ENCODE data around the gene HNRNPAB. TPM values are rescaled to one million over a fixed set of nuclear protein-coding genes. Genes with fewer than 3 reads are reported as not detected.

The HNRNPAB gene
- total RNA-seq, 2 donors from 2014 or later, result 66.3 to 124 TPM

GRCh38 chr5:178240766-178241165, 36.4 kb downstream of the HNRNPAB start:
- Histone ChIP-seq H3K9me3 (no peaks in the 10 kb centered on the region), H3K4me1 (ENCODE audit: control insufficient read depth in 1 of 2, low read depth in 2 of 2) (peaks cover 3 to 9% of the 10 kb centered on the region in 2 donors), H3K36me3 (no peaks in the 10 kb centered on the region), H3K4me3 (no peak overlapping the region), H3K27ac (no peak overlapping the region), H3K27me3 (replicated peaks; ENCODE audit: insufficient read depth) (no peaks in the 10 kb centered on the region)
- ATAC-seq (ENCODE audit: insufficient number of reproducible peaks, low FRiP score, low read depth) (no peak), DNase-seq (ENCODE audit: low spot score) (no peak)
- TF ChIP-seq, protein P1, sequence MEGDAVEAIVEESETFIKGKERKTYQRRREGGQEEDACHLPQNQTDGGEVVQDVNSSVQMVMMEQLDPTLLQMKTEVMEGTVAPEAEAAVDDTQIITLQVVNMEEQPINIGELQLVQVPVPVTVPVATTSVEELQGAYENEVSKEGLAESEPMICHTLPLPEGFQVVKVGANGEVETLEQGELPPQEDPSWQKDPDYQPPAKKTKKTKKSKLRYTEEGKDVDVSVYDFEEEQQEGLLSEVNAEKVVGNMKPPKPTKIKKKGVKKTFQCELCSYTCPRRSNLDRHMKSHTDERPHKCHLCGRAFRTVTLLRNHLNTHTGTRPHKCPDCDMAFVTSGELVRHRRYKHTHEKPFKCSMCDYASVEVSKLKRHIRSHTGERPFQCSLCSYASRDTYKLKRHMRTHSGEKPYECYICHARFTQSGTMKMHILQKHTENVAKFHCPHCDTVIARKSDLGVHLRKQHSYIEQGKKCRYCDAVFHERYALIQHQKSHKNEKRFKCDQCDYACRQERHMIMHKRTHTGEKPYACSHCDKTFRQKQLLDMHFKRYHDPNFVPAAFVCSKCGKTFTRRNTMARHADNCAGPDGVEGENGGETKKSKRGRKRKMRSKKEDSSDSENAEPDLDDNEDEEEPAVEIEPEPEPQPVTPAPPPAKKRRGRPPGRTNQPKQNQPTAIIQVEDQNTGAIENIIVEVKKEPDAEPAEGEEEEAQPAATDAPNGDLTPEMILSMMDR (IDR thresholded peaks at IDR 0.05), result no peak

DNA sequence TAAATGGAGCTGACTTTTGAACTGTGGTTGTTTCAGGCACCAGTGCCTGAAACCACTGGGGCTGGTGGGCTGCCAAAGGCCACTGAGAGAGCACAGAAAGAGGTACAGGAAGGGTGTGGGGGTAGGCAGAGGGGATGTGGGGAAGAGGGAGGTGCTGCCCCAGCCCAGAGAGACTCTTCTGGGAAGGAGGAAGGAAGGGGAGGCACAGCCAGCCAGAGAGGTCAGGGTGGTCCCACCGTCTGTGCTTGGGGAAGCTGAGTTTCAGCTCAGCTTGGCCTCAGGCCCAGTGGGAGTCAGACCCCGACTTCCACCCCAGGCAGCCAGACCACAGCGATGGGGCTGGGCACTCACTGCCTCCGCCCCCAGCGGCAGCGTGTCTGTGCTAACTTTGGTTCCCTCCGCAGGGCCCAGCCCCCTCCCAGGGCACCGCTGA, 36.9 kb downstream of the HNRNPAB start:
- DNase-seq (ENCODE audit: low spot score) (no peak), ATAC-seq (ENCODE audit: insufficient number of reproducible peaks, low FRiP score, low read depth) (no peak)
- Histone ChIP-seq H3K27ac (no peak overlapping the region), H3K4me3 (no peak overlapping the region), H3K36me3 (no peaks in the 10 kb centered on the region), H3K4me1 (ENCODE audit: control insufficient read depth in 1 of 2, low read depth in 2 of 2) (peaks cover 3 to 9% of the 10 kb centered on the region in 2 donors), H3K27me3 (replicated peaks; ENCODE audit: insufficient read depth) (no peaks in the 10 kb centered on the region), H3K9me3 (no peaks in the 10 kb centered on the region)
- TF ChIP-seq, protein P1 (IDR thresholded peaks at IDR 0.05), result no peak

DNA sequence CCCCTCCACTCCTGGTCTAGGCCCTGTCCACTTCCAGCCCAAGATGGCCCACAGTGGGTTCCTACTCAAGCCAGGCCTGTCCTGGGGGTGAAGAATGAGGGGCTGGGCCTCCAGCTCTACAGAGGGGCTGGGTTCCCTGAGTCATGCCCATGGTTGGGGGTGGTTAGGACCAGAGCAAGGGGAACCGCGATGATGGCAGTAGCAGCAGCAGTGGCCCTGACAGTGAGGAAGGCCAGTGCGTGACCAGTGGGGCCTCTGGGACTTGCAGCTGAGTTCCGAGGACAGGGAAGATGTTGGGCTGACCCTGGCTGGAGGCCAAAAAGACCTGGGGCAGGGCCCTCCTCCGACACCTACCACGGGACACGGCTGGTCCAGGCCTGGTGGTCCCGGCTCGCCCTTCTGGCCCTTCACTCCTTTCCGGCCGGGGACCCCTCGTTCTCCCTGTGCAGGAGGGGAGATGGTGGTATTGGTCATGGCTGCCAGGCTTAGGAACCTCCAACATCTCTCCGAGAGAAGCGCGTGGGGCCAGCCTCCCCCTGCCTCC, 37.4 kb downstream of the HNRNPAB start:
- Histone ChIP-seq H3K4me1 (ENCODE audit: control insufficient read depth in 1 of 2, low read depth in 2 of 2) (peaks cover 3 to 4% of the 10 kb centered on the region in 2 donors), H3K27me3 (replicated peaks; ENCODE audit: insufficient read depth) (no peaks in the 10 kb centered on the region), H3K27ac (no peak overlapping the region), H3K4me3 (no peak overlapping the region), H3K36me3 (no peaks in the 10 kb centered on the region), H3K9me3 (no peaks in the 10 kb centered on the region)
- DNase-seq (ENCODE audit: low spot score), result no peak
- no peak for ATAC-seq (ENCODE audit: insufficient number of reproducible peaks, low FRiP score, low read depth)
- TF ChIP-seq, protein P1 (IDR thresholded peaks at IDR 0.05), result no peak

- ATAC-seq (ENCODE audit: insufficient number of reproducible peaks, low FRiP score, low read depth) (no peak), DNase-seq (ENCODE audit: low spot score) (no peak)
- Histone ChIP-seq H3K27ac (no peak overlapping the region), H3K4me1 (ENCODE audit: control insufficient read depth in 1 of 2, low read depth in 2 of 2) (no peaks in the 10 kb centered on the region), H3K27me3 (replicated peaks; ENCODE audit: insufficient read depth) (no peaks in the 10 kb centered on the region), H3K4me3 (no peak overlapping the region), H3K36me3 (no peaks in the 10 kb centered on the region), H3K9me3 (no peaks in the 10 kb centered on the region)
- TF ChIP-seq, protein P1 (IDR thresholded peaks at IDR 0.05), result no peak
Measured at GRCh38 chr5:178242416-178242815, 38.1 kb downstream of the HNRNPAB start.

GRCh38 chr5:178244576-178244975, 40.2 kb downstream of the HNRNPAB start:
- Histone ChIP-seq H3K4me3 (no peak overlapping the region), H3K9me3 (no peaks in the 10 kb centered on the region), H3K36me3 (no peaks in the 10 kb centered on the region), H3K27ac (no peak overlapping the region), H3K27me3 (replicated peaks; ENCODE audit: insufficient read depth) (no peaks in the 10 kb centered on the region), H3K4me1 (ENCODE audit: control insufficient read depth in 1 of 2, low read depth in 2 of 2) (no peaks in the 10 kb centered on the region)
- DNase-seq (ENCODE audit: low spot score), result no peak
- TF ChIP-seq, protein P1 (IDR thresholded peaks at IDR 0.05), result no peak
- ATAC-seq (ENCODE audit: insufficient number of reproducible peaks, low FRiP score, low read depth), result no peak
